Adrenal gland (tissue), 12 donors: ENCODE data around the gene ZNF747. TPM values are rescaled to one million over a fixed set of nuclear protein-coding genes. Genes with fewer than 3 reads are reported as not detected.

Source experiments
- DNase-seq, 7 donors: peaks; one replicate each; pipeline ENCODE4 v3.0.0-alpha.2; 2019 to 2020
- H3K27ac ChIP-seq, 5 donors: fragments of 200-600 bp; sonication (generic) in 4 of 5; 1 replicate in 3 of 5; 2 replicates in 2 of 5; pipeline versions ENCODE4 v1.5.1 to v1.8.0; 2016 to 2020; ENCODE audit warnings: mild to moderate bottlenecking in 1 of 5
- H3K27me3 ChIP-seq: fragments of 200-600 bp; 2 replicates; pipeline ENCODE4 v1.8.0; 2021
- H3K36me3 ChIP-seq, 2 donors: fragments of 200-600 bp; replicated peaks in 1 of 2; 1 replicate in 1 of 2; 2 replicates in 1 of 2; pipeline versions ENCODE4 v1.5.1 to v1.8.0; 2018 to 2022
- H3K4me1 ChIP-seq, 2 donors: fragments of 200-600 bp; replicated peaks in 1 of 2; 1 replicate in 1 of 2; 2 replicates in 1 of 2; pipeline versions ENCODE4 v1.5.1 to v1.8.0; 2018 to 2021
- H3K4me3 ChIP-seq, 4 donors: fragments of 200-600 bp; sonication (generic) in 3 of 4; one replicate each; pipeline ENCODE4 v1.5.1; 2016 to 2018
- H3K9me3 ChIP-seq, 3 donors: fragments of 200-600 bp; sonication (generic) in 1 of 3; replicated peaks in 1 of 3; 1 replicate in 2 of 3; 2 replicates in 1 of 3; pipeline versions ENCODE4 v1.5.1 to v1.8.0; 2016 to 2021
- CTCF ChIP-seq, 6 experiments: fragments of 450-650 bp in 4 of 6; fragments of 200-600 bp in 2 of 6; sonication (generic) in 1 of 6; IDR thresholded peaks; 1 replicate in 5 of 6; 2 replicates in 1 of 6; pipeline versions ENCODE4 v1.5.1 to v1.8.0; 2016 to 2021; ENCODE audit warnings: antibody characterized with exemption in 6 of 6, mild to moderate bottlenecking in 2 of 6, moderate library complexity in 1 of 6
- POLR2A ChIP-seq, 2 donors: fragments of 450-650 bp; IDR thresholded peaks; one replicate each; pipeline ENCODE4 v1.6.1; 2017; ENCODE audit warnings: antibody characterized with exemption in 2 of 2, mild to moderate bottlenecking in 2 of 2, moderate library complexity in 1 of 2
- WGBS, 4 donors: extraction: QIAGEN DNeasy Blood & Tissue Kit in 2 of 4; methylation state at CpG; one replicate each; pipeline versions ENCODE4 v1.1.5 to v1.1.7; 2013 to 2017; 5-methylcytosine and 5-hydroxymethylcytosine counted together
- intact Hi-C, 2 donors: fragments of 100-400 bp; cut with DNase I; formaldehyde crosslinking; loops; one replicate each; pipeline versions ENCODE4 v1.14.1 to v1.15.0; 2022 to 2023
- polyA plus RNA-seq, 3 donors: library from polyadenylated mRNA; stranded (reverse); fragments of 200-250 nt in 2 of 3; fragments of 350-450 nt in 1 of 3; fragmentation: Illumina TruSeq in 1 of 3; extraction: RNeasy Lipid Tissue Mini Kit (QIAGEN cat#74804) in 1 of 3; gene quantifications; one replicate each; pipeline ENCODE4 v1.2.3, GENCODE V29; 2013 to 2014
- total RNA-seq, 9 donors: library from RNA; depleted of rRNA in 4 of 9; stranded (reverse); fragments of >200 nt in 4 of 9; fragments of 120-200 nt in 1 of 9; fragmentation: NEBNext Ultra II Directional in 1 of 9; extraction: Animal tissue kit (Norgen Biotek cat#: 25700) in 1 of 9; gene quantifications; one replicate each; pipeline versions ENCODE4 v1.1.0 to v1.2.4, GENCODE V29; 2013 to 2023
- donor health status: healthy with polysubstance abuse.
- donor health status: Bipolar disorder and iron deficiency.
- donor health status: DM: yes; HTN: yes; CAD: no.
- donor health status: DM: no; HTN: no; CAD: no.
- donor health status: DM: no; HTN: no; CAD: no.
- donor health status: DM: yes; HTN: yes; CAD: no.

Gene ZNF747
- total and polyA plus RNA-seq, 12 donors, result 7.7 to 19.9 (median 13.9) TPM

- Histone ChIP-seq H3K36me3 (no peaks in the 10 kb centered on the region), H3K27me3 (no peaks in the 10 kb centered on the region), H3K27ac (peak overlapping the region in 3 of 5 donors; percentile 23 to 96 (median 49)), H3K4me1 (peaks cover 10 to 32% of the 10 kb centered on the region in 2 donors), H3K9me3 (no peaks in the 10 kb centered on the region), H3K4me3 (no peak overlapping the region)
- intact Hi-C loops, result loop anchor here in 1 of 2 donors (10.0 kb wide), 1 partner anchor 45 kb away; the partner anchor contains the start of gene ZNF689
- no peak for TF ChIP-seq POLR2A (IDR thresholded peaks at IDR 0.05)
- no peak for TF ChIP-seq CTCF (IDR thresholded peaks at IDR 0.05)
- 56 to 80% (median 74%) methylated on average over 8 to 44 of the region's 44 CpGs for WGBS, 4 donors
- DNase-seq, result no peak
Measured at GRCh38 chr16:30569746-30570635, 35.3 kb upstream of the ZNF747 start.

- no peak for TF ChIP-seq CTCF (IDR thresholded peaks at IDR 0.05)
- no peak for TF ChIP-seq POLR2A (IDR thresholded peaks at IDR 0.05)
- WGBS, 4 donors, result 93 to 97% (median 96%) methylated on average over 3 of the region's 3 CpGs
Measured at GRCh38 chr16:30569281-30569680, 34.6 kb upstream of the ZNF747 start.

GRCh38 chr16:30567991-30568638 is 33.5 kb upstream of the ZNF747 start:
- intact Hi-C loops, result loop anchor here in 1 of 2 donors (10.0 kb wide), 1 partner anchor 47 kb away; the partner anchor contains the start of gene ZNF689

More at GRCh38 chr16:30569281-30569680, 34.6 kb upstream of the ZNF747 start:
- H3K27me3 ChIP-seq, result no peaks in the 10 kb centered on the region
- H3K4me1 ChIP-seq, result peaks cover 10 to 32% of the 10 kb centered on the region in 2 donors
- DNase-seq, result no peak
- H3K4me3 ChIP-seq, result no peak overlapping the region
- no peaks in the 10 kb centered on the region for H3K9me3 ChIP-seq
- no peak overlapping the region for H3K27ac ChIP-seq
- no peaks in the 10 kb centered on the region for H3K36me3 ChIP-seq
- intact Hi-C loops, result loop anchor here in 1 of 2 donors (10.0 kb wide), 1 partner anchor 46 kb away; the partner anchor contains the start of gene ZNF689

GRCh38 chr16:30567160-30567990 is 32.7 kb upstream of the ZNF747 start:
- Histone ChIP-seq H3K4me1 (peaks cover 9 to 27% of the 10 kb centered on the region in 2 donors), H3K36me3 (no peaks in the 10 kb centered on the region), H3K27me3 (no peaks in the 10 kb centered on the region), H3K27ac (peak overlapping the region in 1 of 5 donors; percentile 43), H3K4me3 (no peak overlapping the region), H3K9me3 (no peaks in the 10 kb centered on the region)
- WGBS, 4 donors, result 65 to 79% (median 75%) methylated on average over 10 to 14 of the region's 14 CpGs
- no peak for DNase-seq
- intact Hi-C loops, result loop anchor here in 1 of 2 donors (10.0 kb wide), 1 partner anchor 47 kb away; the partner anchor contains the start of gene ZNF689
- no peak for TF ChIP-seq CTCF (IDR thresholded peaks at IDR 0.05)
- no peak for TF ChIP-seq POLR2A (IDR thresholded peaks at IDR 0.05)

More at GRCh38 chr16:30567991-30568638, 33.5 kb upstream of the ZNF747 start:
- peaks cover 10 to 32% of the 10 kb centered on the region in 2 donors for H3K4me1 ChIP-seq
- H3K27me3 ChIP-seq, result no peaks in the 10 kb centered on the region
- H3K27ac ChIP-seq, result peak overlapping the region in 2 of 5 donors; percentile 32 to 43
- H3K9me3 ChIP-seq, result no peaks in the 10 kb centered on the region
- no peaks in the 10 kb centered on the region for H3K36me3 ChIP-seq
- no peak for TF ChIP-seq POLR2A (IDR thresholded peaks at IDR 0.05)
- H3K4me3 ChIP-seq, result no peak overlapping the region
- 47 to 59% (median 51%) methylated on average over 6 of the region's 6 CpGs for WGBS, 4 donors
- peak in 2 of 7 donors; percentile 43 for DNase-seq
